Keratinocyte (primary cell): ENCODE results near the gene G6PC2. TPM values are rescaled to one million over a fixed set of nuclear protein-coding genes. Genes with fewer than 3 reads are reported as not detected.

Source experiments
- DNase-seq: peaks from one replicate; pipeline ENCODE4 v3.0.0-alpha.2; 2011; ENCODE audit warnings: low read depth, missing footprints, low spot score
- FAIRE-seq: peaks from 2 replicates; lab custom pipeline; 2011; peaks lifted over from hg19 to GRCh38; lab: Jason Lieb, UNC
- H2AFZ ChIP-seq: 2 replicates; pipeline ENCODE4 v1.6.0; 2012; ENCODE audit warnings: low read length, control low read depth, inconsistent platforms; ENCODE audit not compliant: control insufficient read depth
- H3K27ac ChIP-seq: 2 replicates; pipeline ENCODE4 v1.5.1; 2011; ENCODE audit warnings: low read length; ENCODE audit not compliant: control insufficient read depth, insufficient read depth
- H3K27me3 ChIP-seq: 3 replicates; pipeline ENCODE4 v1.6.0; 2011; ENCODE audit warnings: low read length; ENCODE audit not compliant: control insufficient read depth, insufficient read depth; ENCODE audit errors: extremely low read depth
- H3K36me3 ChIP-seq, 2 experiments: 2 replicates in 1 of 2; 3 replicates in 1 of 2; pipeline ENCODE4 v1.5.1; 2011; ENCODE audit warnings: low read length in 2 of 2, mild to moderate bottlenecking in 1 of 2; ENCODE audit not compliant: control insufficient read depth in 2 of 2, insufficient read depth in 2 of 2; ENCODE audit errors: extremely low read depth in 1 of 2
- H3K4me1 ChIP-seq: 3 replicates; pipeline ENCODE4 v1.5.1; 2011; ENCODE audit warnings: low read length; ENCODE audit not compliant: control insufficient read depth, insufficient read depth; ENCODE audit errors: extremely low read depth
- H3K4me2 ChIP-seq: 3 replicates; pipeline ENCODE4 v1.6.0; 2011; ENCODE audit warnings: low read depth, low read length; ENCODE audit not compliant: control insufficient read depth, insufficient read depth; ENCODE audit errors: extremely low read depth
- H3K4me3 ChIP-seq, 3 experiments: fragments of 200-600 bp in 1 of 3; sonication (generic) in 1 of 3; 2 replicates in 2 of 3; 3 replicates in 1 of 3; pipeline ENCODE4 v1.5.1; 2011 to 2016; ENCODE audit warnings: low read length in 3 of 3, mild to moderate bottlenecking in 3 of 3, control low read depth in 2 of 3, inconsistent platforms in 1 of 3, low read depth in 1 of 3, mixed read lengths in 1 of 3, mixed run types in 1 of 3, moderate library complexity in 1 of 3; ENCODE audit not compliant: control insufficient read depth in 2 of 3, insufficient read depth in 2 of 3; ENCODE audit errors: extremely low read depth in 1 of 3
- H3K79me2 ChIP-seq: 2 replicates; pipeline ENCODE4 v1.6.0; 2012; ENCODE audit warnings: low read length; ENCODE audit not compliant: control insufficient read depth, insufficient read depth
- H3K9ac ChIP-seq: 3 replicates; pipeline ENCODE4 v1.6.0; 2011; ENCODE audit warnings: low read length; ENCODE audit not compliant: control insufficient read depth, insufficient read depth; ENCODE audit errors: extremely low read depth
- H3K9me1 ChIP-seq: 3 replicates; pipeline ENCODE4 v1.6.0; 2011; ENCODE audit warnings: low read length; ENCODE audit not compliant: control insufficient read depth, insufficient read depth; ENCODE audit errors: extremely low read depth
- H3K9me3 ChIP-seq: 2 replicates; pipeline ENCODE4 v1.5.1; 2012; ENCODE audit warnings: low read depth, low read length; ENCODE audit not compliant: control insufficient read depth
- H4K20me1 ChIP-seq: 3 replicates; pipeline ENCODE4 v1.6.0; 2011; ENCODE audit warnings: low read length; ENCODE audit not compliant: control insufficient read depth, insufficient read depth; ENCODE audit errors: extremely low read depth
- EZH2 ChIP-seq: IDR thresholded peaks from one replicate; pipeline ENCODE4 v1.6.1; 2012; ENCODE audit warnings: inconsistent platforms, mild to moderate bottlenecking, low read length, moderate library complexity
- dilution Hi-C: fragments of 300-500 bp; cut with MboI; formaldehyde crosslinking; loops from one replicate; pipeline ENCODE4 v1.7.0; 2020; ENCODE audit warnings: low sequenced_read_pairs; ENCODE audit not compliant: extremely low pct_ligation_motif_present
- polyA plus RNA-seq, 5 experiments: library from polyadenylated mRNA; depleted of rRNA in 3 of 5; stranded (reverse) in 3 of 5; stranded (forward) in 1 of 5; unstranded in 1 of 5; fragments of >200 nt; gene quantifications; 1 replicate in 1 of 5; 2 replicates in 3 of 5; 3 replicates in 1 of 5; pipeline versions ENCODE4 v1.2.1 to v1.2.3, GENCODE V29; 2011 to 2012; ENCODE audit warnings: missing spikeins in 2 of 5, low read depth in 1 of 5, low replicate concordance in 1 of 5
- TF ChIP-seq, protein P1 (sequence below), 3 experiments: IDR thresholded peaks in 1 of 3; conservative IDR thresholded peaks in 1 of 3; optimal IDR thresholded peaks in 1 of 3; 2 replicates in 2 of 3; 3 replicates in 1 of 3; pipeline versions ENCODE3 to v1.5.1; 2011; ENCODE audit warnings: low read length in 3 of 3, mild to moderate bottlenecking in 3 of 3, moderate library complexity in 2 of 3, control low read depth in 1 of 3, inconsistent platforms in 1 of 3; ENCODE audit not compliant: insufficient read depth in 2 of 3; ENCODE audit errors: extremely low read depth in 1 of 3

The G6PC2 gene
- polyA plus RNA-seq, 1 donor (not counting 4 experiments of a cell fraction or from before 2014, with no cell fraction given) = not detected

DNA sequence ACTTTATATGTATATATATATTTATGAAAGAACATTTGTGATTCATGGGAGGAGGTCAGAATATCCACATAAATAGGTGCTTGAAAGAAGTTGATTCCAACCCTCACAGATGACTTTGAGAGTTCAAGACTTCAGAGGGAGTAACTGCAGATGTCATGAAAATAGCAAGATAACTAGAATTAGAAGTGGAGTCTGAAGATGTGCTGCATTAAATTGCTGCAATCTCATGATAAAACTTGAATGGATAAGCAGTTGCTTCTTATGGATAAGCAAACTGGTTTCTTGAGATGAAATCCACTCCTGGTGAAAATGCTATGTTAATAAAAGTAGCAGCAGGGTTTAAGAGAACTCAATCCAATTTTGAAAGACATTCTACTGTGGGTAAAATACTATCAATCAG, 40.2 kb downstream of the G6PC2 start:
- dilution Hi-C loops = no loop called here

DNA sequence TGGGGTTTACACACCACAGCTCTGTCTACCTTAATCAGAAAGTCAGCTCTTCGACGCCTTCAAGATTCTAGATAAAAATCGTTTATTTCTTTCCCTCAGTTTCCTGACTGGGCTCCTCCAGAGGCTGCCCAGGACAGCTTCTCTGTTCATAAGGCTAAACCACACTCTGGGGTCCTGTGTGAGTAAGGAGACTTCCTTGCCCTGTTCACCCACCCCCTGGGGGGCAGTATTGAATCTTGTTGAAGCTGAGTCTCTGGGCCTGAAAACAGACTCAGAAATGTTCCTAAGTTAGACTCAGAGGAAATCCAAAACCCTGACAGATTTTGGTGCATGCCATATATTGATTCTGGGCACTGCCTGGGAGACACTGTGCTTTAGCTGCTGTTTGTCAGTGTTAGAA, 43.0 kb downstream of the G6PC2 start:
- TF ChIP-seq EZH2 = no peak
- TF ChIP-seq, protein P1, sequence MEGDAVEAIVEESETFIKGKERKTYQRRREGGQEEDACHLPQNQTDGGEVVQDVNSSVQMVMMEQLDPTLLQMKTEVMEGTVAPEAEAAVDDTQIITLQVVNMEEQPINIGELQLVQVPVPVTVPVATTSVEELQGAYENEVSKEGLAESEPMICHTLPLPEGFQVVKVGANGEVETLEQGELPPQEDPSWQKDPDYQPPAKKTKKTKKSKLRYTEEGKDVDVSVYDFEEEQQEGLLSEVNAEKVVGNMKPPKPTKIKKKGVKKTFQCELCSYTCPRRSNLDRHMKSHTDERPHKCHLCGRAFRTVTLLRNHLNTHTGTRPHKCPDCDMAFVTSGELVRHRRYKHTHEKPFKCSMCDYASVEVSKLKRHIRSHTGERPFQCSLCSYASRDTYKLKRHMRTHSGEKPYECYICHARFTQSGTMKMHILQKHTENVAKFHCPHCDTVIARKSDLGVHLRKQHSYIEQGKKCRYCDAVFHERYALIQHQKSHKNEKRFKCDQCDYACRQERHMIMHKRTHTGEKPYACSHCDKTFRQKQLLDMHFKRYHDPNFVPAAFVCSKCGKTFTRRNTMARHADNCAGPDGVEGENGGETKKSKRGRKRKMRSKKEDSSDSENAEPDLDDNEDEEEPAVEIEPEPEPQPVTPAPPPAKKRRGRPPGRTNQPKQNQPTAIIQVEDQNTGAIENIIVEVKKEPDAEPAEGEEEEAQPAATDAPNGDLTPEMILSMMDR (optimal IDR thresholded peaks at IDR 0.05 in 1 of 3, IDR thresholded peaks at IDR 0.05 in 1 of 3, conservative IDR thresholded peaks at IDR 0.05 in 1 of 3; ENCODE audit: extremely low read depth in 1 of 3, insufficient read depth in 2 of 3, low read length in 3 of 3) = no peak
- H3K27me3 ChIP-seq = peaks cover 4% of the 10 kb centered on the region
- H3K79me2 ChIP-seq = no peaks in the 10 kb centered on the region
- DNase-seq (no peak), FAIRE-seq (no peak)
- H3K27ac ChIP-seq = no peak overlapping the region
- no peaks in the 10 kb centered on the region for H3K36me3 ChIP-seq
- H3K4me3 ChIP-seq = no peak overlapping the region
- no peak overlapping the region for H2AFZ ChIP-seq
- no peaks in the 10 kb centered on the region for H3K4me1 ChIP-seq
- no peaks in the 10 kb centered on the region for H4K20me1 ChIP-seq
- no peaks in the 10 kb centered on the region for H3K9me1 ChIP-seq
- no peak overlapping the region for H3K9ac ChIP-seq
- H3K9me3 ChIP-seq = no peaks in the 10 kb centered on the region
- dilution Hi-C loops = no loop called here
- H3K4me2 ChIP-seq = no peak overlapping the region

More for the DNA sequence above, 40.2 kb downstream of the G6PC2 start:
- no peak for FAIRE-seq
- Histone ChIP-seq H3K27ac (no peak overlapping the region), H4K20me1 (no peaks in the 10 kb centered on the region), H3K9ac (no peak overlapping the region), H3K36me3 (no peaks in the 10 kb centered on the region), H3K4me3 (no peak overlapping the region), H3K27me3 (peaks cover 4% of the 10 kb centered on the region), H3K4me2 (no peak overlapping the region), H3K9me1 (no peaks in the 10 kb centered on the region), H2AFZ (no peak overlapping the region), H3K4me1 (no peaks in the 10 kb centered on the region), H3K79me2 (no peaks in the 10 kb centered on the region), H3K9me3 (no peaks in the 10 kb centered on the region)
- DNase-seq = no peak
- TF ChIP-seq, protein P1 (optimal IDR thresholded peaks at IDR 0.05 in 1 of 3, IDR thresholded peaks at IDR 0.05 in 1 of 3, conservative IDR thresholded peaks at IDR 0.05 in 1 of 3; ENCODE audit: extremely low read depth in 1 of 3, insufficient read depth in 2 of 3, low read length in 3 of 3) = no peak
- no peak for TF ChIP-seq EZH2
